ENCODE data around the gene SOX4.
"Not testable (repeated sequence)": the region's sequence is repeated elsewhere in the genome, so short reads cannot be mapped to it uniquely, and the experiment has no call there.

The SOX4 gene

DNA sequence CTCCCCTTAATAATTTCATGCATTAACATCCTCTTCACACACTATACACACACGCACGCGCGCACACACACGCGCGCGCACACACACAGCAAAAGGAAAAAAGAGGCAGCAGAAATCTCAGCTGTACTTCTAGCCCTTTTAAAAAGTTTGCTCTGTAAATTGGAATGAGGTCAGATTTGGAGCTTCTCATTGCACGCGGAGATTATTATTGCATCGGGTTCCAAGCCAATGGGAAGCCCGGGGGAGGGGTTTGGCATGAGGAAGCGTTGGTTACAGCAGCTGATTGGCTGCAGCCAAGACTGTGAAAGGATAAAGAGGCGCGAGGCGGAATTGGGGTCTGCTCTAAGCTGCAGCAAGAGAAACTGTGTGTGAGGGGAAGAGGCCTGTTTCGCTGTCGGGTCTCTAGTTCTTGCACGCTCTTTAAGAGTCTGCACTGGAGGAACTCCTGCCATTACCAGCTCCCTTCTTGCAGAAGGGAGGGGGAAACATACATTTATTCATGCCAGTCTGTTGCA, at the start of gene SOX4:
Gene SOX4, plus strand, starts transcription at position 340 of the 515 bp plus-strand sequence. CDS start 784 bp downstream, outside the sequence.
- H3K4me3 ChIP-seq (ENCODE audit: low read length): peak within 1 kb of the TSS; percentile 87
- no peak for TF ChIP-seq CTCF (IDR thresholded peaks at IDR 0.05; ENCODE audit: insufficient read depth, low read depth, low read length, missing control alignments)
- DNase-seq (ENCODE audit: low read depth): peak; percentile 98

DNA sequence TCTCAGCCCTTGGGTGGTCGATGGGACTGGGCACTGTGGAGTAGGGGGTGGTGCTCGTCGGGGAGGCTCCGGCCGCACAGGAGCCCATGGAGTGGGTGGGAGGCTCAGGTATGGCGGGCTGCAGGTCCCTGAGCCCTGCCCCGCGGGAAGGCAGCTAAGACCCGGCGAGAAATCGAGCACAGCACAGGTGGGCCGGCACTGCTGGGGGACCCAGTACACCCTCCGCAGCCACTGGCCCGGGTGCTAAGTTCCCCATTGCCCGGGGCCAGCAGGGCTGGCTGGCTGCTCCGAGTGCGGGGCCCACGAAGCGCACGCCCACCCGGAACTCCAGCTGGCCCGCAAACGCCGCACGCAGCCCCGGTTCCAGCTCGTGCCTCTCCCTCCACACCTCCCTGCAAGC, 41.3 kb upstream of the SOX4 start:
- H3K4me3 ChIP-seq (ENCODE audit: low read length); DNase-seq (ENCODE audit: low read depth): not testable (repeated sequence)

DNA sequence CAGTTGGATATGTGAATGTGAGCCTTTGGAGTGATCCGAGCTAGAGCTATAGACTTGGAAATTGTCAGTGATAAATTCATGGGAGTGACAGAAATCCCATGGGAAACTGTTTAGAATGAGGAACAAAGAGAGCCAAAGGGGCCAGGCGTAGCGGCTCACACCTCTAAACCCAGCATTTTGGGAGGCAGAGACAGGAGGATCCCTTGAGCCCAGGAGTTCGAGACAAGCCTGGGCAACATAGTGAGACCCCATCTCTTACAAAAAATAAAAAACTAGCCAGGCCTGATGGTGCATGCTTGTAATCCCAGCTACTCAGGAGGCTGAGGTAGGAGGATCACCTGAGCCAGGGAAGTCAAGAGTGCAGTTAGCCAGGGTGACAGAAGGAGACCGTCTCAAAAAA, 39.3 kb upstream of the SOX4 start:
- no peak overlapping the region for H3K4me3 ChIP-seq (ENCODE audit: low read length)
- no peak for DNase-seq (ENCODE audit: low read depth)
- no peak for TF ChIP-seq CTCF (IDR thresholded peaks at IDR 0.05; ENCODE audit: insufficient read depth, low read depth, low read length, missing control alignments)

- no peak for TF ChIP-seq CTCF (IDR thresholded peaks at IDR 0.05; ENCODE audit: insufficient read depth, low read depth, low read length, missing control alignments)
- no peak for DNase-seq (ENCODE audit: low read depth)
- H3K4me3 ChIP-seq (ENCODE audit: low read length): no peak overlapping the region
Measured at GRCh38 chr6:21555197-21555596, 38.4 kb upstream of the SOX4 start.

DNA sequence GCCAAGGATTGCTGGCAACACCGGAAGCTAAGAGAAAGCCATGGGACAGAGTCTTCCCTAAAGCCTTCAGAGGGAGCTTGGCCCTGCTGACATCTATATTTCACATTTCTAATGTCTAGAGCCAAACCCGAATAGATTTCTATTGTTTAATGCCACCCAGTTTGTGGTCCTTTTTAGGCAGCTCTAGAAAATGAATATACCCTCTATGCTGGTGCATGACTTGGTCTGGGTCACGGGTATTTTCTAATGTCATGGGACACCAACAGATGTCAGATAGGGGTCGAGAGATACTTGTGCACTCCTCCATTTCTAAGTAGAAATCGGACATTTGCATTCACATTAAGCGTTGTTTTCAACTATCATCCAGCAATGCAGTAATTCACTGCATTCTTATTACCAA, 37.0 kb upstream of the SOX4 start:
- DNase-seq (ENCODE audit: low read depth): no peak
- TF ChIP-seq CTCF (IDR thresholded peaks at IDR 0.05; ENCODE audit: insufficient read depth, low read depth, low read length, missing control alignments): no peak
- H3K4me3 ChIP-seq (ENCODE audit: low read length): no peak overlapping the region

- no peak for TF ChIP-seq CTCF (IDR thresholded peaks at IDR 0.05; ENCODE audit: insufficient read depth, low read depth, low read length, missing control alignments)
- H3K4me3 ChIP-seq (ENCODE audit: low read length): no peak overlapping the region
- peak; percentile 72 for DNase-seq (ENCODE audit: low read depth)
Measured at GRCh38 chr6:21556968-21557721, 36.4 kb upstream of the SOX4 start.

GRCh38 chr6:21559238-21559637, 34.3 kb upstream of the SOX4 start:
- TF ChIP-seq CTCF (IDR thresholded peaks at IDR 0.05; ENCODE audit: insufficient read depth, low read depth, low read length, missing control alignments): no peak
- DNase-seq (ENCODE audit: low read depth): peak; percentile 46
- H3K4me3 ChIP-seq (ENCODE audit: low read length): no peak overlapping the region

All from epithelial cell of esophagus (primary cell).